Neuronal stem cell (in vitro differentiated cells): Measurements from ENCODE around the gene UCK2.

Experiments used
- DNase-seq: peaks from one replicate; pipeline ENCODE4 v3.0.0-alpha.2; 2013; ENCODE audit warnings: low spot score
- H2AFZ ChIP-seq: one replicate; pipeline ENCODE4 v1.6.1; 2013; ENCODE audit warnings: mild to moderate bottlenecking, low read length, inconsistent platforms
- H2AK5ac ChIP-seq: 2 replicates; pipeline ENCODE4 v1.6.1; 2013; ENCODE audit warnings: low read depth, mild to moderate bottlenecking, inconsistent platforms, low read length, moderate library complexity, mixed read lengths
- H2BK120ac ChIP-seq: 2 replicates; pipeline ENCODE4 v1.6.1; 2013; ENCODE audit warnings: low read depth, mild to moderate bottlenecking, inconsistent platforms, low read length, moderate library complexity, mixed read lengths
- H2BK12ac ChIP-seq: one replicate; pipeline ENCODE4 v1.6.1; 2013; ENCODE audit warnings: low read length, inconsistent platforms
- H2BK15ac ChIP-seq: 2 replicates; pipeline ENCODE4 v1.6.1; 2013; ENCODE audit warnings: mild to moderate bottlenecking, low read length, inconsistent platforms, mixed read lengths
- H2BK5ac ChIP-seq: one replicate; pipeline ENCODE4 v1.6.1; 2013; ENCODE audit warnings: inconsistent platforms, mild to moderate bottlenecking, low read length, moderate library complexity
- H3K14ac ChIP-seq: one replicate; pipeline ENCODE4 v1.6.1; 2013; ENCODE audit warnings: low read length, inconsistent platforms
- H3K18ac ChIP-seq: 2 replicates; pipeline ENCODE4 v1.6.1; 2013; ENCODE audit warnings: low read length, inconsistent platforms
- H3K23ac ChIP-seq: 2 replicates; pipeline ENCODE4 v1.6.1; 2013; ENCODE audit warnings: low read depth, mild to moderate bottlenecking, mixed read lengths, low read length, inconsistent platforms; ENCODE audit not compliant: poor library complexity
- H3K27ac ChIP-seq: replicated peaks from 3 replicates; pipeline ENCODE4 v1.5.1; 2013; ENCODE audit warnings: low read length, inconsistent platforms
- H3K27me3 ChIP-seq, 3 experiments: 2 replicates each; pipeline ENCODE4 v1.6.1; 2013; ENCODE audit warnings: low read length in 3 of 3, mild to moderate bottlenecking in 2 of 3, inconsistent platforms in 1 of 3, low read depth in 1 of 3, mixed read lengths in 1 of 3, moderate library complexity in 1 of 3; ENCODE audit not compliant: control insufficient read depth in 3 of 3, insufficient read depth in 3 of 3
- H3K36me3 ChIP-seq, 2 donors: replicated peaks in 1 of 2; 2 replicates each; pipeline ENCODE4 v1.6.1; 2013; ENCODE audit warnings: low read length in 2 of 2; ENCODE audit not compliant: control insufficient read depth in 2 of 2, insufficient read depth in 2 of 2
- H3K4ac ChIP-seq: 2 replicates; pipeline ENCODE4 v1.6.1; 2013; ENCODE audit warnings: inconsistent platforms, mild to moderate bottlenecking, low read length, moderate library complexity
- H3K4me1 ChIP-seq, 2 donors: 1 replicate in 1 of 2; 2 replicates in 1 of 2; pipeline ENCODE4 v1.6.1; 2013; ENCODE audit warnings: low read length in 2 of 2, low read depth in 1 of 2; ENCODE audit not compliant: control insufficient read depth in 2 of 2, insufficient read depth in 1 of 2
- H3K4me2 ChIP-seq: one replicate; pipeline ENCODE4 v1.6.1; 2013; ENCODE audit warnings: mild to moderate bottlenecking, low read length, inconsistent platforms; ENCODE audit not compliant: insufficient read depth, poor library complexity, severe bottlenecking
- H3K4me3 ChIP-seq, 2 donors: 2 replicates each; pipeline ENCODE4 v1.5.1; 2013; ENCODE audit warnings: low read length in 2 of 2, mild to moderate bottlenecking in 2 of 2, inconsistent platforms in 1 of 2, moderate library complexity in 1 of 2
- H3K79me1 ChIP-seq: one replicate; pipeline ENCODE4 v1.6.1; 2013; ENCODE audit warnings: low read depth, mild to moderate bottlenecking, inconsistent platforms, low read length, moderate library complexity
- H3K9ac ChIP-seq: one replicate; pipeline ENCODE4 v1.6.1; 2013; ENCODE audit warnings: mild to moderate bottlenecking, low read depth, low read length, inconsistent platforms; ENCODE audit not compliant: poor library complexity
- H3K9me3 ChIP-seq, 2 donors: replicated peaks in 1 of 2; 2 replicates each; pipeline versions ENCODE3 to v1.6.1; 2013; ENCODE audit warnings: low read length in 2 of 2, mild to moderate bottlenecking in 2 of 2, inconsistent platforms in 1 of 2, low read depth in 1 of 2, mixed read lengths in 1 of 2, moderate library complexity in 1 of 2; ENCODE audit not compliant: control insufficient read depth in 2 of 2, insufficient read depth in 1 of 2
- H4K8ac ChIP-seq: one replicate; pipeline ENCODE4 v1.6.1; 2013; ENCODE audit warnings: low read depth, mild to moderate bottlenecking, inconsistent platforms, low read length, moderate library complexity
- H4K91ac ChIP-seq: one replicate; pipeline ENCODE4 v1.6.1; 2013; ENCODE audit warnings: low read length, low read depth, mild to moderate bottlenecking, inconsistent platforms; ENCODE audit not compliant: poor library complexity
- WGBS, 2 donors: extraction: QIAGEN DNeasy Blood & Tissue Kit; methylation state at CpG; one replicate each; pipeline ENCODE4 v1.1.7; 2013; ENCODE audit warnings: missing lambda C conversion rate in 2 of 2, mixed read lengths in 1 of 2; ENCODE audit not compliant: insufficient read length in 2 of 2, insufficient replicate concordance in 1 of 2; ENCODE audit errors: extremely low coverage in 2 of 2; 5-methylcytosine and 5-hydroxymethylcytosine counted together

UCK2 gene

GRCh38 chr1:165823552-165824268 lies 3.7 kb upstream of the UCK2 start:
- H2BK120ac ChIP-seq = no peak overlapping the region
- no peak for DNase-seq
- no peak overlapping the region for H3K4me3 ChIP-seq
- H3K9me3 ChIP-seq = no peaks in the 10 kb centered on the region
- peaks cover 0 to 7% (median 0%) of the 10 kb centered on the region in 3 experiments for H3K27me3 ChIP-seq
- H4K8ac ChIP-seq = no peak overlapping the region
- H2BK12ac ChIP-seq = no peak overlapping the region
- H3K27ac ChIP-seq = no peak overlapping the region
- no peak overlapping the region for H3K18ac ChIP-seq
- no peak overlapping the region for H3K4ac ChIP-seq
- no peak overlapping the region for H3K4me2 ChIP-seq
- no peak overlapping the region for H2BK5ac ChIP-seq
- no peak overlapping the region for H2AK5ac ChIP-seq
- H2AFZ ChIP-seq = peak overlapping the region; percentile 67
- no peak overlapping the region for H4K91ac ChIP-seq
- H3K23ac ChIP-seq = no peak overlapping the region
- peaks cover 3 to 10% of the 10 kb centered on the region in 2 donors for H3K4me1 ChIP-seq
- H3K9ac ChIP-seq = no peak overlapping the region
- H3K36me3 ChIP-seq = no peaks in the 10 kb centered on the region
- H3K79me1 ChIP-seq = peaks cover 2% of the 10 kb centered on the region
- H2BK15ac ChIP-seq = no peak overlapping the region
- no peak overlapping the region for H3K14ac ChIP-seq
- no CpG with 5 or more reads among the region's 4 CpGs for WGBS, 2 donors

- H3K9ac ChIP-seq = no peak overlapping the region
- H3K4me2 ChIP-seq = no peak overlapping the region
- H3K4ac ChIP-seq = no peak overlapping the region
- no CpG with 5 or more reads among the region's 1 CpG for WGBS, 2 donors
- H3K14ac ChIP-seq = no peak overlapping the region
- no peak overlapping the region for H2BK15ac ChIP-seq
- H4K91ac ChIP-seq = no peak overlapping the region
- H3K27me3 ChIP-seq = peaks cover 0 to 7% (median 0%) of the 10 kb centered on the region in 3 experiments
- H3K4me3 ChIP-seq = no peak overlapping the region
- no peak overlapping the region for H2BK120ac ChIP-seq
- no peak overlapping the region for H3K27ac ChIP-seq
- H3K23ac ChIP-seq = no peak overlapping the region
- H3K9me3 ChIP-seq = no peaks in the 10 kb centered on the region
- no peak overlapping the region for H4K8ac ChIP-seq
- H3K4me1 ChIP-seq = peaks cover 3 to 10% of the 10 kb centered on the region in 2 donors
- no peak overlapping the region for H3K18ac ChIP-seq
- peak overlapping the region; percentile 67 for H2AFZ ChIP-seq
- H2BK12ac ChIP-seq = no peak overlapping the region
- H3K79me1 ChIP-seq = peaks cover 2% of the 10 kb centered on the region
- no peak for DNase-seq
- H2AK5ac ChIP-seq = no peak overlapping the region
- H3K36me3 ChIP-seq = no peaks in the 10 kb centered on the region
- no peak overlapping the region for H2BK5ac ChIP-seq
Measured at GRCh38 chr1:165824269-165824643, 3.2 kb upstream of the UCK2 start.

GRCh38 chr1:165826565-165827267 lies 698 bp upstream of the UCK2 start:
- Histone ChIP-seq H3K27ac (no peak overlapping the region), H3K9ac (no peak overlapping the region)

GRCh38 chr1:165828103-165828668 lies 772 bp downstream of the UCK2 start:
- Histone ChIP-seq H2BK5ac (peak overlapping the region; percentile 97), H3K4me1 (peaks cover 5 to 11% of the 10 kb centered on the region in 2 donors), H3K4ac (peak overlapping the region; percentile 56), H2AK5ac (peak overlapping the region; percentile 87), H3K18ac (peak overlapping the region; percentile 98), H3K36me3 (peaks cover 0 to 4% of the 10 kb centered on the region in 2 donors), H3K14ac (peak overlapping the region; percentile 14), H3K27me3 (peaks cover 0 to 4% (median 0%) of the 10 kb centered on the region in 3 experiments), H2BK120ac (no peak overlapping the region), H2AFZ (peak overlapping the region; percentile 97), H3K4me3 (peak overlapping the region; percentile 78 to 91), H3K9ac (peak overlapping the region; percentile 99), H3K23ac (peak overlapping the region; percentile 98), H3K9me3 (peaks cover 0 to 10% of the 10 kb centered on the region in 2 donors), H2BK15ac (peak overlapping the region; percentile 55), H2BK12ac (peak overlapping the region; percentile 10), H4K8ac (no peak overlapping the region), H4K91ac (no peak overlapping the region), H3K27ac (peak overlapping the region; percentile 92), H3K79me1 (peaks cover 6% of the 10 kb centered on the region), H3K4me2 (peak overlapping the region; percentile 87)
- WGBS, 2 donors = no CpG with 5 or more reads among the region's 49 CpGs
- peak; percentile 36 for DNase-seq

More at GRCh38 chr1:165826565-165827267, 698 bp upstream of the UCK2 start:
- Histone ChIP-seq H3K23ac (no peak overlapping the region), H2BK120ac (no peak overlapping the region), H2BK15ac (no peak overlapping the region), H3K36me3 (peaks cover 0 to 4% of the 10 kb centered on the region in 2 donors), H3K4me2 (peak overlapping the region; percentile 11), H2BK5ac (no peak overlapping the region), H3K9me3 (peaks cover 0 to 10% of the 10 kb centered on the region in 2 donors), H3K4me1 (peaks cover 3 to 10% of the 10 kb centered on the region in 2 donors), H3K4ac (no peak overlapping the region), H4K91ac (no peak overlapping the region), H2BK12ac (no peak overlapping the region), H4K8ac (no peak overlapping the region), H3K79me1 (peaks cover 2% of the 10 kb centered on the region), H2AFZ (peak overlapping the region; percentile 87), H3K14ac (no peak overlapping the region), H3K4me3 (peak overlapping the region in 1 of 2 donors; percentile 78), H3K27me3 (peaks cover 0 to 4% (median 0%) of the 10 kb centered on the region in 3 experiments), H2AK5ac (no peak overlapping the region), H3K18ac (no peak overlapping the region)
- DNase-seq = no peak
- WGBS, 2 donors = no CpG with 5 or more reads among the region's 10 CpGs
